ENCODE measurements around the gene RADIL. TPM values are rescaled to one million over a fixed set of nuclear protein-coding genes. Genes with fewer than 3 reads are reported as not detected.

Gene RADIL
- total RNA-seq, 1 experiment from 2014 or later, result 5.0 TPM

DNA sequence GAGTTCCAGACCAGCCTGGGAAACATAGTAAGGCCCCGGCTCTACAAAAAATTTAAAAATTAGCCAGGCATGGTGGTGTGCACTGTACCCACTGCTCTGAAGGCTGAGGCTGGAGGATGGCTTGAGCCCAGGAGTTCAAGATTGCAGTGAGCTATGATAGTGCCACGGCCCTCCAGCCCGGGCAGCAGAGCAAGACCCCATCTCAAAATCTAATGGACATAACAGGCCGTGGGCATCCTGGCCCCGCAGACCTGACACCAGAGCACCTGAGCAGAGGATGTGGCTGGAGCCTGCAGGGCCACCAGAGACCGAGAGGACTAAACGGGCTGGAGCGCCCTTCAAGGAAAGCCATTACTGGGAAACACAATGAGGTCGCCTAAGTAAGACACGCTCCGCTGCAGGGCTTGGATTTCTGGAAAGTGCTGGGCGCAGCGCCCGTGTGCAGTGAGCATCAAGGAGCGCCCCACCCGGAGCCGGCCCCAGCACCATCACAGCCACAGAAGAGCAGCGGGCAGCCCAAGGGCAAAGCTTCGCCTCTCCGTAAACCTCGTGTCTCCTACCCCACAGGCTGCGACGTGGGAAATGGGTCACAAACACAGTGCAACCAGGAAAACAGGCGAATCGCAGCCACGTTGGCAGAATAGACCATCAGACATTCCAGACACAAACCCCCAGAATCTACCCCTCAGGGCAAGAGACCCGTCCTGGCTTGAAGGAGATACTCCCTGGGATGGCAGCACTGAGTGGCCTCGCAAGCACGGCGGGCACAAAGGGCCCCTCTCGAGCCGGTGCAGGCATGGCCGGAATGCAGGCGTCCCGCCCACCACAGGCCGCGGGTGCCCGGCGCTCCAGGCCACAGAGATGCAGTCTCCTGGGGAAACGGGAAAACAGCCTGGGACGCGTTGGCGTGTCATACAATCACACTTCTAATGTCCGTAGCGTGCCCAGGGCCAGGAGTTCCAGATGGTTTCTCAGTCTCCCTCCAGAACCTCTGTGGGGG lies 4.9 kb downstream of the RADIL start:
- H3K4me1 ChIP-seq (ENCODE audit: insufficient read depth, low read length, poor library complexity, severe bottlenecking), result no peaks in the 10 kb centered on the region
- H3K27ac ChIP-seq (ENCODE audit: low read depth, low read length, poor library complexity, severe bottlenecking), result no peak overlapping the region
- no peaks in the 10 kb centered on the region for H3K27me3 ChIP-seq (replicated peaks; ENCODE audit: insufficient read depth, low read depth, low read length, poor library complexity)
- DNase-seq (ENCODE audit: low spot score), result no peak
- no peaks in the 10 kb centered on the region for H3K36me3 ChIP-seq (ENCODE audit: insufficient read depth, low read length, poor library complexity, severe bottlenecking)
- intact Hi-C loops (cut with micrococcal nuclease; ENCODE audit: unreplicated experiment), result no loop called here
- H3K4me3 ChIP-seq (ENCODE audit: low read depth, low read length, poor library complexity, severe bottlenecking), result no peak overlapping the region
- ChIA-PET CTCF (no interaction called here), POLR2A (ENCODE audit: low non-redundant PET) (no interaction called here)
- BruUV-seq (replicated peaks), result no TSS peak
- no peak for TF ChIP-seq EZH2 (IDR thresholded peaks at IDR 0.05; ENCODE audit: borderline replicate concordance, low read depth, low read length, poor library complexity, severe bottlenecking)
- TF ChIP-seq, protein P1, sequence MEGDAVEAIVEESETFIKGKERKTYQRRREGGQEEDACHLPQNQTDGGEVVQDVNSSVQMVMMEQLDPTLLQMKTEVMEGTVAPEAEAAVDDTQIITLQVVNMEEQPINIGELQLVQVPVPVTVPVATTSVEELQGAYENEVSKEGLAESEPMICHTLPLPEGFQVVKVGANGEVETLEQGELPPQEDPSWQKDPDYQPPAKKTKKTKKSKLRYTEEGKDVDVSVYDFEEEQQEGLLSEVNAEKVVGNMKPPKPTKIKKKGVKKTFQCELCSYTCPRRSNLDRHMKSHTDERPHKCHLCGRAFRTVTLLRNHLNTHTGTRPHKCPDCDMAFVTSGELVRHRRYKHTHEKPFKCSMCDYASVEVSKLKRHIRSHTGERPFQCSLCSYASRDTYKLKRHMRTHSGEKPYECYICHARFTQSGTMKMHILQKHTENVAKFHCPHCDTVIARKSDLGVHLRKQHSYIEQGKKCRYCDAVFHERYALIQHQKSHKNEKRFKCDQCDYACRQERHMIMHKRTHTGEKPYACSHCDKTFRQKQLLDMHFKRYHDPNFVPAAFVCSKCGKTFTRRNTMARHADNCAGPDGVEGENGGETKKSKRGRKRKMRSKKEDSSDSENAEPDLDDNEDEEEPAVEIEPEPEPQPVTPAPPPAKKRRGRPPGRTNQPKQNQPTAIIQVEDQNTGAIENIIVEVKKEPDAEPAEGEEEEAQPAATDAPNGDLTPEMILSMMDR (conservative IDR thresholded peaks at IDR 0.05; ENCODE audit: low read depth, low read length), result no peak
- no peaks in the 10 kb centered on the region for H3K9me3 ChIP-seq (ENCODE audit: low read depth, low read length, poor library complexity, severe bottlenecking)

DNA sequence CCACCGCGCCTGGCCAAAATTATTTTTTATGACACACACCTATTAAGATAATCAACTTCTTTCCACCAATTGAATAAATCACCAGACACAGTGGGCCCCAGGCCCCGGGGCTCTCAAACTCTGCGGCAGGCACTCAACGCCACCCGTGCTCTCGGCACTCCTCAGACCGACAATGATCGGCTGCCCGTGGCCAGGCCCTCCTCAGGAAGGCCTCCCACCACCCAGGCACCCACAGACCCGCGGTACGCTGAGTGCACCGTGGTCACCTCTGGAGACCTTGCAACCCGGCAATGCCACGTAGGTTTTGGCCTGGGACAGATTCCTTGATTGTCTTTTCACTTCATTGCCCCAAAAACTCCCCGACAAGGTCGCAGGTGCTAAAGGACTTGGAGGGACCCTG lies 6.9 kb downstream of the RADIL start:
- BruUV-seq (replicated peaks), result no TSS peak
- ChIA-PET POLR2A (ENCODE audit: low non-redundant PET) (no interaction called here), CTCF (no interaction called here)
- Histone ChIP-seq H3K36me3 (ENCODE audit: insufficient read depth, low read length, poor library complexity, severe bottlenecking) (no peaks in the 10 kb centered on the region), H3K4me3 (ENCODE audit: low read depth, low read length, poor library complexity, severe bottlenecking) (no peak overlapping the region), H3K9me3 (ENCODE audit: low read depth, low read length, poor library complexity, severe bottlenecking) (no peaks in the 10 kb centered on the region), H3K27ac (ENCODE audit: low read depth, low read length, poor library complexity, severe bottlenecking) (no peak overlapping the region), H3K27me3 (replicated peaks; ENCODE audit: insufficient read depth, low read depth, low read length, poor library complexity) (no peaks in the 10 kb centered on the region), H3K4me1 (ENCODE audit: insufficient read depth, low read length, poor library complexity, severe bottlenecking) (no peaks in the 10 kb centered on the region)
- TF ChIP-seq EZH2 (IDR thresholded peaks at IDR 0.05; ENCODE audit: borderline replicate concordance, low read depth, low read length, poor library complexity, severe bottlenecking), result no peak
- TF ChIP-seq, protein P1 (conservative IDR thresholded peaks at IDR 0.05; ENCODE audit: low read depth, low read length), result no peak
- intact Hi-C loops (cut with micrococcal nuclease; ENCODE audit: unreplicated experiment), result no loop called here
- no peak for DNase-seq (ENCODE audit: low spot score)

DNA sequence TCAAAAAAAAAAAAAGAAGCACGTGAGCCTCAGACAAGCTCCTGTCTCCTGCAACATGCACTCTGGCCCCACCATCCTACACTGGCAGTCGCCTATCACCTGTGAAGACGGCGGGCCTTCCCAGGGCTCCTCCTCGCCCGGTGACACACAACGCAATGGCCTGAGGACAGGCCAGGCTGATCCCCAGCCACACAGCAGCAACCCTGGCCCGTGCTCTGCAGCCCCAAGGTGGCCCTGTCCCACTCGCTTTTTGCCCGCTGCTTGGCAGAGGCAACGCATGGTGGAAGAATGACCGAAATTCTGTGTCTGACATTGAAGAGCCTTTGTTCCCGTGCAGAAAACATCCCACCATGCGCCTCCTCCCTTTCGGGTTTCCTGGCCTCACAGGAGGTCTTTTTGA lies 8.1 kb downstream of the RADIL start:
- TF ChIP-seq EZH2 (IDR thresholded peaks at IDR 0.05; ENCODE audit: borderline replicate concordance, low read depth, low read length, poor library complexity, severe bottlenecking), result no peak
- TF ChIP-seq, protein P1 (conservative IDR thresholded peaks at IDR 0.05; ENCODE audit: low read depth, low read length), result no peak
- no TSS peak for BruUV-seq (replicated peaks)
- intact Hi-C loops (cut with micrococcal nuclease; ENCODE audit: unreplicated experiment), result no loop called here
- Histone ChIP-seq H3K9me3 (ENCODE audit: low read depth, low read length, poor library complexity, severe bottlenecking) (no peaks in the 10 kb centered on the region), H3K27me3 (replicated peaks; ENCODE audit: insufficient read depth, low read depth, low read length, poor library complexity) (no peaks in the 10 kb centered on the region), H3K36me3 (ENCODE audit: insufficient read depth, low read length, poor library complexity, severe bottlenecking) (no peaks in the 10 kb centered on the region), H3K4me1 (ENCODE audit: insufficient read depth, low read length, poor library complexity, severe bottlenecking) (no peaks in the 10 kb centered on the region), H3K4me3 (ENCODE audit: low read depth, low read length, poor library complexity, severe bottlenecking) (no peak overlapping the region), H3K27ac (ENCODE audit: low read depth, low read length, poor library complexity, severe bottlenecking) (no peak overlapping the region)
- ChIA-PET POLR2A (ENCODE audit: low non-redundant PET) (no interaction called here), CTCF (no interaction called here)
- no peak for DNase-seq (ENCODE audit: low spot score)
